Activated naive CD8-positive, alpha-beta T cell (primary cell): ENCODE data around the gene SATB2.

Source experiments
- H3K27ac Mint-ChIP-seq: one replicate; pipeline ENCODE4 v1.8.0; 2021; ENCODE audit warnings: mixed read lengths
- H3K27me3 Mint-ChIP-seq: one replicate; pipeline ENCODE4 v1.8.0; 2021; ENCODE audit warnings: mixed read lengths
- H3K36me3 Mint-ChIP-seq: one replicate; pipeline ENCODE4 v1.8.0; 2021; ENCODE audit warnings: mixed read lengths
- H3K4me1 Mint-ChIP-seq: one replicate; pipeline ENCODE4 v1.8.0; 2021; ENCODE audit warnings: low read depth, mixed read lengths
- H3K4me3 Mint-ChIP-seq: one replicate; pipeline ENCODE4 v1.8.0; 2021; ENCODE audit warnings: mild to moderate bottlenecking, mixed read lengths
- H3K9me3 Mint-ChIP-seq: one replicate; pipeline ENCODE4 v1.8.0; 2021; ENCODE audit warnings: low read depth, mixed read lengths

SATB2 gene

GRCh38 chr2:199469514-199470360, 12.0 kb upstream of the SATB2 start:
- Mint-ChIP-seq H3K36me3 (no peaks in the 10 kb centered on the region), H3K4me1 (peaks cover 28% of the 10 kb centered on the region), H3K27ac (no peak overlapping the region), H3K4me3 (peak overlapping the region; percentile 64), H3K27me3 (peaks cover 67% of the 10 kb centered on the region), H3K9me3 (no peaks in the 10 kb centered on the region)

GRCh38 chr2:199468561-199469513, 11.1 kb upstream of the SATB2 start:
- Mint-ChIP-seq H3K27ac (no peak overlapping the region), H3K4me3 (peak overlapping the region; percentile 64), H3K36me3 (no peaks in the 10 kb centered on the region), H3K9me3 (no peaks in the 10 kb centered on the region), H3K4me1 (peaks cover 28% of the 10 kb centered on the region), H3K27me3 (peaks cover 59% of the 10 kb centered on the region)

GRCh38 chr2:199467066-199467822, 9.5 kb upstream of the SATB2 start:
- no peak overlapping the region for H3K4me3 Mint-ChIP-seq
- H3K27ac Mint-ChIP-seq: no peak overlapping the region
- no peaks in the 10 kb centered on the region for H3K36me3 Mint-ChIP-seq
- H3K27me3 Mint-ChIP-seq: peaks cover 48% of the 10 kb centered on the region
- H3K4me1 Mint-ChIP-seq: peaks cover 28% of the 10 kb centered on the region
- no peaks in the 10 kb centered on the region for H3K9me3 Mint-ChIP-seq

GRCh38 chr2:199466692-199467065, 8.9 kb upstream of the SATB2 start:
- H3K27me3 Mint-ChIP-seq: peaks cover 44% of the 10 kb centered on the region
- H3K4me1 Mint-ChIP-seq: peaks cover 27% of the 10 kb centered on the region
- no peaks in the 10 kb centered on the region for H3K36me3 Mint-ChIP-seq
- no peaks in the 10 kb centered on the region for H3K9me3 Mint-ChIP-seq
- H3K4me3 Mint-ChIP-seq: no peak overlapping the region
- H3K27ac Mint-ChIP-seq: no peak overlapping the region

- no peak overlapping the region for H3K27ac Mint-ChIP-seq
- H3K4me3 Mint-ChIP-seq: no peak overlapping the region
Measured at GRCh38 chr2:199465988-199466691, 8.4 kb upstream of the SATB2 start.

GRCh38 chr2:199465390-199465789, 7.7 kb upstream of the SATB2 start:
- H3K36me3 Mint-ChIP-seq: no peaks in the 10 kb centered on the region
- H3K9me3 Mint-ChIP-seq: no peaks in the 10 kb centered on the region
- H3K4me3 Mint-ChIP-seq: no peak overlapping the region
- H3K4me1 Mint-ChIP-seq: peaks cover 27% of the 10 kb centered on the region
- no peak overlapping the region for H3K27ac Mint-ChIP-seq
- peaks cover 48% of the 10 kb centered on the region for H3K27me3 Mint-ChIP-seq

More at GRCh38 chr2:199465988-199466691, 8.4 kb upstream of the SATB2 start:
- Mint-ChIP-seq H3K36me3 (no peaks in the 10 kb centered on the region), H3K27me3 (peaks cover 48% of the 10 kb centered on the region), H3K9me3 (no peaks in the 10 kb centered on the region), H3K4me1 (peaks cover 28% of the 10 kb centered on the region)

- H3K9me3 Mint-ChIP-seq: no peaks in the 10 kb centered on the region
- peak overlapping the region; percentile 42 for H3K4me3 Mint-ChIP-seq
- peaks cover 32% of the 10 kb centered on the region for H3K4me1 Mint-ChIP-seq
- H3K27me3 Mint-ChIP-seq: peaks cover 52% of the 10 kb centered on the region
- H3K36me3 Mint-ChIP-seq: no peaks in the 10 kb centered on the region
- no peak overlapping the region for H3K27ac Mint-ChIP-seq
Measured at GRCh38 chr2:199464606-199465352, 7.0 kb upstream of the SATB2 start.

GRCh38 chr2:199463708-199464605, 6.2 kb upstream of the SATB2 start:
- Mint-ChIP-seq H3K4me3 (peak overlapping the region; percentile 57), H3K36me3 (no peaks in the 10 kb centered on the region), H3K27me3 (peaks cover 46% of the 10 kb centered on the region), H3K9me3 (no peaks in the 10 kb centered on the region), H3K4me1 (peaks cover 30% of the 10 kb centered on the region), H3K27ac (no peak overlapping the region)

- Mint-ChIP-seq H3K4me1 (peaks cover 27% of the 10 kb centered on the region), H3K4me3 (peak overlapping the region; percentile 57), H3K36me3 (no peaks in the 10 kb centered on the region), H3K9me3 (no peaks in the 10 kb centered on the region), H3K27ac (no peak overlapping the region), H3K27me3 (peaks cover 43% of the 10 kb centered on the region)
Measured at GRCh38 chr2:199462956-199463692, 5.4 kb upstream of the SATB2 start.

- peaks cover 38% of the 10 kb centered on the region for H3K27me3 Mint-ChIP-seq
- no peaks in the 10 kb centered on the region for H3K36me3 Mint-ChIP-seq
- no peak overlapping the region for H3K4me3 Mint-ChIP-seq
- H3K9me3 Mint-ChIP-seq: no peaks in the 10 kb centered on the region
- H3K27ac Mint-ChIP-seq: no peak overlapping the region
- H3K4me1 Mint-ChIP-seq: peaks cover 25% of the 10 kb centered on the region
Measured at GRCh38 chr2:199462347-199462955, 4.7 kb upstream of the SATB2 start.

- no peaks in the 10 kb centered on the region for H3K9me3 Mint-ChIP-seq
- peaks cover 40% of the 10 kb centered on the region for H3K27me3 Mint-ChIP-seq
- no peak overlapping the region for H3K27ac Mint-ChIP-seq
- H3K36me3 Mint-ChIP-seq: no peaks in the 10 kb centered on the region
- H3K4me3 Mint-ChIP-seq: no peak overlapping the region
- H3K4me1 Mint-ChIP-seq: peaks cover 28% of the 10 kb centered on the region
Measured at GRCh38 chr2:199461711-199462346, 4.1 kb upstream of the SATB2 start.
